Cardiac septum (tissue), 1 donor: ENCODE results near the gene ARHGEF2. TPM values are rescaled to one million over a fixed set of nuclear protein-coding genes. Genes with fewer than 3 reads are reported as not detected.
"Not testable (repeated sequence)": the region's sequence is repeated elsewhere in the genome, so short reads cannot be mapped to it uniquely, and the experiment has no call there.

Experiments
- DNase-seq: peaks from one replicate; pipeline ENCODE4 v3.0.0-alpha.2; 2020; ENCODE audit warnings: low spot score
- intact Hi-C: fragments of 100-400 bp; cut with DNase I; formaldehyde crosslinking; loops from one replicate; pipeline ENCODE4 v1.14.0; 2022
- total RNA-seq: library from RNA; stranded (reverse); fragmentation: NEBNext Ultra II Directional; extraction: Animal tissue kit (Norgen Biotek cat#: 25700); gene quantifications from one replicate; pipeline ENCODE4 v1.2.1, GENCODE V29; 2021
- donor health status: DM: no; HTN: no; CAD: no.

ARHGEF2 gene
- total RNA-seq, 1 donor from 2014 or later, result 95.9 TPM

DNA sequence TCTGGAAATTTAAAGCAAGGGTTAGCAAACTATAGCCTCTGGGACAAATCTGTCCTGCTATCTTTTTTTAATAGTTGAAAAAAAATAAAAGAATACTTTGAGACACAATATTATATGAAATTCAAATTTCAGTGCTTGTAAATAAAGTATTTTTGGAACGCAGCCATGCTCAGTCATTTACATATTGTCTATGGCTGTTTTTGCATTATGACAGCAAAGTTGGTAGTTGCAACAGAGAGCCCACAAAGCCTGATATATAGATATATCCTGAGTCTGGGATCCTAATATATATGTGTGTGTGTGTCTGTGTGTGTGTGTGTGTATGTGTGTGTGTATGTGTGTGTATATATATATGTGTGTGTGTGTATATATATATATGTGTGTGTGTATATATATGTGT is 21.6 kb upstream of the ARHGEF2 start:
- intact Hi-C loops, result loop anchor here (10.0 kb wide), 2 partner anchors 65 to 245 kb away; partner anchors contain the start of gene RAB25
- DNase-seq, result no peak

DNA sequence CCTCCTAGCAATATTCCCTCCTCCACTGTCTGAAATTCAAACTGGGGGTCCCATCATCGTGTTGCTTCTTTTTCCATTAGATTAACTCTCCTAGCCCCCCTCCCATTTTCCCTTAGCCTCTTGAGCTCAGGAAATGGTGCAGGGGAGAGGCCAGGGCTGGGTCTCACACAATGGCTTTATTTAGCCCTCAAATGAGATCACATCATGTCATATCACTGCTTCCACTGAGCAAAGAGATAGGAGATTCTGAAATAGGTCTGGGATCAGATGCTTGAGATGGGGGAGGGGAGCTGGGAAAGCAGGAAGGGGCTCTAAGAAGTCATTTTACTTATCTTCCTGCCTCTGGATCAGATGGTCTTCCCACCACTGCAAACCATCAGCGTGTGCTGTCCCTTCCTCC is 17.8 kb upstream of the ARHGEF2 start:
- DNase-seq, result no peak
- intact Hi-C loops, result no loop called here

GRCh38 chr1:155993595-155993994 is 15.2 kb upstream of the ARHGEF2 start:
- intact Hi-C loops, result no loop called here

DNA sequence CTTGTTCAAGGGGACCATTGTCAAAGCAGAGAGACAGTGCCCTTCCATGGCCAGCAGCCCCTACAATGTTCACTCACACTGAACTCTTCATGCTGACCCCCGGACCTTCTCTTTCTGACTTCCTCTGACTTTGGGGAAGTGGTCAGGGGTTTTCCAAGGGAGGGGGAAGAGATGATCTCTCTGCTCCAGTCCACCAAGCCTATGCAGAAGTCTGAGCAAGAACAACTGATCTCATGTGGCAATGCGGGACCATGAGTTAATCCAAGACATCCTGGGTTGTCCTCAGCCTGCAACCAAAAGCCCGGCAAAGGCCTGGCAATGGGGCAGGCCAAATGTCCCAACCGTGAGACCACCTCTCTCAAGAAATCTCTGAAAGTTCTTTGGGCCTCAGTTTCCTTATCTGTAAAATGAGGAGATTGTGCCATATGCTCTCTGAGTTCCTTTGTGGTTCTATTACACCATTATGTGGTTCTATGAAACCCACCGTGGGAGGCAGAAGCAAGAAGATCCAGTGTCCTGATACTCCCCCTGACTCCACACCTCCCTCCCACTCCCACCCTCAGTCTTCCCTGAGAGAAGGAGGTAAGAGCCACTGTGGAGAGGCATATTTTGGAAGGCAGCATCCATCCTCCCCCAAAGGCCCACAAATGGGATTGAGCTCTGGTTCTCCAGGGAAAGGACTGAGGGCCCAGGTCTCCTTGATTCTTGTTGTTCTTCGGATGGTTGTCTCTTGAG is 11.8 kb upstream of the ARHGEF2 start:
- intact Hi-C loops, result no loop called here
- peak; percentile 75 for DNase-seq

More at GRCh38 chr1:155993595-155993994, 15.2 kb upstream of the ARHGEF2 start:
- no peak for DNase-seq

DNA sequence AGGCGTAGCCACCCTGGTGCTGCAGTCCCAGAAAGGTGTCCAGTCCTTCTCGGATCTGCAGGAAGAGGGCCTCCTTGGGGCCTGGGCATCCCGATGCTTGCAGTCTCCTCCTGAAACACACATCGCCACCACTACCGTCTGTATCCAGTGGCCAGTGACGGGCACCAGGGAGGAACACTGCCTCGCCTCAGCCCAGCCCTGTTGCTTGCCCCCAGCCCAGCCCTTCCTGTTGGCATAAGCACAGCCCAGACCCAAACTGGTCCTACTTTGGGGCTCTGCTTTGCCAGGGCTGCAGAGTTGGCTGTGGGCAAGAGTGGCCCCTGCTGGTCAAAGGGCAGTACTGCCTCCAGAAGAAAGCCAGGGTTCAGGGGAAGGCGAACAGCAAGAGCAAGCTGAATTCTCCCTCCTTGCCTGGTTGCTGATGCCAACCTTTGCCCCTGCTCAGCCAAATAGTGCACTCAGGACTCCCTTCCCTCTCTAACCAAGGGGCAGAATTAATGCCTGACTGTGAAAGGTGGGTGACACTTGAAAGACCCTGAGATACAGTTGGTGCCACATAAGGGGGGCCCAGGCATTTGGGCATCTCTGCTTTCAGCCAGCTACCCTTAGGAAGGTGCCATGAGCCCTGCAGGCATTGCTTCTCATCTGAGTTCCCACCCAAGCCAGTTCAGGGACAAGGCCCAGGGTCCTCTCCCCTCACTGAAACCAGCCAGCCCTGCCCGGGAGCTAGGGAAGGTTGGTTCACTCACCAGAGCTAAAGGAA is 11.1 kb upstream of the ARHGEF2 start:
- peak; percentile 89 for DNase-seq
- intact Hi-C loops, result loop anchor here (1.0 kb wide), 1 partner anchor 51 kb away; no protein-coding TSS in a partner anchor

GRCh38 chr1:155984903-155985645 is 6.7 kb upstream of the ARHGEF2 start:
- intact Hi-C loops, DNase-seq: not testable (repeated sequence)

- intact Hi-C loops, result no loop called here
- DNase-seq, result no peak
These were observed 6.0 kb upstream of the ARHGEF2 start for GRCh38 chr1:155984341-155984740.

GRCh38 chr1:155983191-155984024 is 5.1 kb upstream of the ARHGEF2 start:
- DNase-seq, result no peak
- intact Hi-C loops, result no loop called here

DNA sequence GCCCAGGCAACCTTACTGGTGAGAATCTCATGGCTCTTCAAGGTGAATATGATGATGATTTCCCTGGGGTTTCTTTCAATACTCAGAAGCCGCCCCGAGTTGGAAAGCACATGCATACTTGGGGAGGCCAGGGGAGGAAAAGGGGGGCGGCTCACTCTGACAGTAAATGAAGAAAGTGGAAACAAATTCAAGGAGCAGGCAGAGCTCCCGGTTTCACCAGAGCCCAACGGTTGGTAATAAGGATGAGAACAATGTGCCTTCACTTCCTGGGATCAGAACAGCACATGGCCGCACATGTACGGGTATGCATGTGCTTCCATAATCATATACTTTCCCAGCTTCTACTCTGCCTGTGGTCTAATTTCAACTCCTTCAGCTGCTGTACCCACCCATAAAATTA is 3.8 kb upstream of the ARHGEF2 start:
- intact Hi-C loops, result no loop called here
- DNase-seq, result no peak

- intact Hi-C loops, result no loop called here
- peak; percentile 54 for DNase-seq
These were observed 3.1 kb upstream of the ARHGEF2 start for GRCh38 chr1:155981266-155982088.

DNA sequence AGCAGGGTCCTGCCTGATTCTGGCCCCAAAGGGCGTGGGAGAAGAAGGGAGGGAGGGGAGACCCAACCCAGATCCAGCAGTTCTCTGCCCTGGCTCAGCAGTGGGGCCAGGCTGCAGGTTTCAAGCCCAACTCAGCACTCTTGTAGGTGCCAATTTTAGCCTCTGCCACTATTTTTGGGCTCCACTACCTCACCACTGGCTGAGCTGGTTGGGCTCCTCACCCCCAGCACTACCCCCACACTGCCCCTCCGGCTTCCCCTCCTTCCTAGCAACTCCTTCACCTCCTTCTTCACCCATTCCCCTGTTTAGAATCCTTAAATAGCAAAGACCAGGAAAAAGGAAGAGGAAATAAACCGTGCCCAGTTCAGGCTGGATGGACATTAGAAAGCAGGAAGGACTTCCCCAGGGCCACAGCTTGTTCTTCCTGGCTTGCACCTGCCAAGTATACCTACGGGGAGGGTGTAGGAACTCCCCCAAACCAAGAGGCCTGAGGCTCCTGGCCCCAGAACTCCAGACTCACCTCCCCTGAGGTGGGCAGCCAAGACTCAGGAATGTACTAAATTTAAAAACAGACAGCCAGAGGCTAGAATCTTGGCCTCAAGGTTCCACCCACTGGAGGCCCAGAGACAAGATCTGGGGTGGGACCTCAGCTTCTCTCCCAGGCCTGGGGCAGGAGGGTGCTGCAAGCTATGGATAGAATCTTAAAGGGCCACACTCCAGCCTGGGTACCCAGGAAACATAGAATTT is 1.4 kb upstream of the ARHGEF2 start:
- DNase-seq, result peak; percentile 81
- intact Hi-C loops, result loop anchor here (2.0 to 5.0 kb wide), 2 partner anchors 19 to 133 kb away; partner anchors contain the start of gene LMNA

DNA sequence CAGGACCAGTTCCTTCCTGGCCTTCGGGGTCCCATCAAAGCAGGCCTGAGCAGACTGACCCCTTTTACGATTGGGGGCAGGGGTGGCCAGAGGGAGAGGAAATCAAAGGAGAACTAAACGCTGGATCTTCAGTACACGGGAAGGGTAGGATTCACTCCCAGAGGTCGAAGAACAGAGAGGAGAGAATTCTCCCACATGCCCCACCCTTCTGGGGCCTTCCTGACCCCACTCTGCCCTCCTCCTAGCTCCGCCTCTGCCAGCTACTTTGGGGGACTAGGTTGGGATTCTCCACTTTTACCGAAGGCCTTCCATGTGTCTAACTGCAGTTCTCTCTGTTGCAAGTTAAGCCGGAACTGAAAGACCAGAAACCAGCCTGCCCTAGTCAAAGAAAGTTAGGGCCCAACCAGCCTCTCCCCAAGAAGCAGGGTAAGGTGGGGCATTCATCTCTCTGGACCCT is 654 bp upstream of the ARHGEF2 start:
- intact Hi-C loops, result loop anchor here (1.0 to 5.0 kb wide), 3 partner anchors 12 to 133 kb away; partner anchors contain the start of gene LMNA
- DNase-seq, result peak; percentile 75

DNA sequence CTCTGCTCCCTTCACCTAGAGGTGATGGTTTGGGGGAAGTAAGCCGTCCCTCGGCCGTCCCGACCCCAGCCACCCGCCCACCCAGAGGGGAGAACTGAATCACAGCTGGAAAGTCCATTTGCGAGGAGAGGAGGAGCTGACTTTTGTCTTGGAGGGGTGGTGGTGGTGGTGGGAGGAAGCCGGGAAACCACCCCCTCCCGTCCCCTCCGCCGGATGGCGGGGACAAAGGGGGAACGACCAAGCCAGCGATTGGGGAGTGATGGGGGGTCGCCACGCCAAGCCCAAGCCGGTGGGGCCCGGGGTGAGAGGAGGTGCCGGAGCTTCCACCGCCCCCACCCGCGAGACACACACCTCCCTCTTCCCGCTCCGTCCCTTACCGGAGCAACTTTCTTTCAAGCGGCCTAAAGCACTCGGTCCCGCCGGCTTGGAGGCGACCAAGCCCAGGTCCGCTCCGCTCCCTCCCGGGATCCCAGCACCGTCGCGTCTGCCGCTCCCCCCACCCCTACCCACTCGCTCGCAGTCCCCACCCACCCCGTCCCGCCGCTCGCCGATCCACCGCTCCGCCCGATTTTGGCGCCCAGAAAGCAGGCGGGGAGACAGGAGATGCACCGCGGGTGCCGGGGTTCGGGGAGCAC is 540 bp downstream of the ARHGEF2 start:
- intact Hi-C loops, result loop anchor here (1.0 to 5.0 kb wide), 3 partner anchors 11 to 134 kb away; partner anchors contain the start of gene LMNA
- DNase-seq, result no peak

GRCh38 chr1:155976913-155977689 is 1.2 kb downstream of the ARHGEF2 start:
- intact Hi-C loops, result loop anchor here (5.0 kb wide), 1 partner anchor 135 kb away; the partner anchor contains the start of gene LMNA
- no peak for DNase-seq

DNA sequence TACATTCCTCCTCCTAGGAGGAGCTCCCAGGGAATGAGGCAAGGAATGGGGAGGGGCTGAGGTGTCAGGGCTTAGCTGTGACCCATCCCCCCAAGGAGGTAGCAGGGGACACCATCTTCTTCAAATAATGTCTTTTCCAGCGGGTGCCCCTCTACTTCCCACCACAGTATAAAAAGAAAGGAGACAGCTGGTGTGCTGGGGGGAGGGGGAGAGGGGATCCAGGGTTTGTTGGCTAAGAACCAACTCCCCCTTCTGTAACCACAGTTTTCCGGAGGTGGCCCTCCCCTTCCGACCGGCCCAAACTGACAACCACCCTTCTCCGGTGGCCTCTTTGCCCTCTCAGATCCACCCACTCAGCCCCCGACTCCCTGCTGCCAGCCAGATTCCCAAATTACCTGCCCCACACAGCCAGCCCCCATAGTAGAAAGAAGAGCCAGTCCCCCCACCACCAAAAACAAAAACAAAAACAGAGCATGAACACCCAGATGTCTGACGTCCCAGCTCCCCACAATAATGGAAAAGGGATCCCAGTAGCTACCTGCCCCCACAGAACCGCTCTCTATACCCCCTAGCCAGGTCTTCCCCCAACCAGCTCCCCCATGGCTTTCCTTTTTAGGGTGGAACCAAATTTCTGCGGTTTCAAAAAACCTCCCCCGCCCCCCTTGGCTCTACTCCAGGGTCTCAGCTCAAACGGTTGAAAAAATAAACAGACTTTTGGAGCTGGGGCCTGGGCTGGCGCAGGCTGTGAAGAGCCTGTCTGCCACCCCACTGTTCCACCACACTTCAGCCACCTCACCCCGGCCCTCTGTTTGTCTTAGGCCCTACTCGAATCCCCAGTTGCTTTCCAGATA is 2.1 kb downstream of the ARHGEF2 start:
- DNase-seq, result no peak
- intact Hi-C loops, result loop anchor here (5.0 kb wide), 1 partner anchor 136 kb away; the partner anchor contains the start of gene LMNA
